CD4-positive, alpha-beta T cell treated with Interleukin-15 for 4 hours (primary cell): ENCODE data around the gene ESR1.
"Not testable (repeated sequence)": the region's sequence is repeated elsewhere in the genome, so short reads cannot be mapped to it uniquely, and the experiment has no call there.

Experiments used
- DNase-seq: peaks from one replicate; pipeline ENCODE4 v3.0.0-alpha.2; 2020; ENCODE audit warnings: low spot score

The ESR1 gene

DNA sequence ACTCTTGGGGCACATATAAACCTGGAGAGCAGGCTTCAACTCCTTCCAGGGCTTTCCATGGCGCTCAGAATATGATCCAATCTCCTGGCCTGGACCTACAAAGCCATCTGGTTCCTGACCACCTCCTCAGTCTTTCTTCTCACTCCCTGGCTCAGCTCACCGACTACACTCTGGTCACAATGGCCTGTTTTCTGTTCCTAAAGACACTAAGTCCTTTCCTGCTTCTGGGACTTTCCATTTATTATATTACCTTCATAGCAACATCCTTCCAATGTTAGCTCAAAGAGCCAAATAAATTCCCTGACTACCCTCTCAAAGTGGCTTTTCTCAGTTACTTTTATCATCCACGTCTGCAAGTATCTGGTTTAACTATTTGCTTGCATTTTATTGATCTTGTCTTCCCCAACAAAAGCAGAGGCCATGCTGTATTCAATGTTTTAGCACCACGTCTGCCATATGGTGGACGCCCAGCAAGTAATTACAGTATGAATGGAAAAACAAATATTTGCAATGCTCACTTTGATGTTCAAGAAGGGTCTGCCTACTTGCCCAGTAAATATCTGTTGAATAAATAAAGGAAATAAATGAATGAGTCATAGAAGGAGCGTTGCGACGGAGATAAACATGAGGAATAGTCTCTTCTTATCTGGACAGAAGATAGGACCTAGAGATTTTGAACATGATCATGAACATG lies 328.4 kb downstream of the ESR1 start:
- DNase-seq = no peak

DNA sequence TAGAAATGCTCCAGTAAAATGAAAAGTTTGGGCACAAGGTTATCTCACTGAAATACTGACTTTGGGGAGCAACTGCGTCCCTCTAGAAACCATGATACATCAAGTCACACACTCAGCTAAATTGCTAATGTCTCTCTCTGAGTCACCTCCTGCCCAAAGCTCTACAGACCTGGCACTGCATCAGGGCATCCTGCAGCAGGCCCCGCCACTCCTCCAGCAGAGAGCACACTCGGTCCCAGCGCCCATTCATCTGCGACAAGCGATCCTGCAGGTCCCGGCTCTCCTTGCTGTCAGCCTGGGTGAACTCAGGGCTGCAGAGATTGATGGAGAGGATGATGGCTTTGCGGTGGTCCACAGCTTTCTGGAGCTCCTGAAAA lies 329.0 kb downstream of the ESR1 start:
- no peak for DNase-seq

DNA sequence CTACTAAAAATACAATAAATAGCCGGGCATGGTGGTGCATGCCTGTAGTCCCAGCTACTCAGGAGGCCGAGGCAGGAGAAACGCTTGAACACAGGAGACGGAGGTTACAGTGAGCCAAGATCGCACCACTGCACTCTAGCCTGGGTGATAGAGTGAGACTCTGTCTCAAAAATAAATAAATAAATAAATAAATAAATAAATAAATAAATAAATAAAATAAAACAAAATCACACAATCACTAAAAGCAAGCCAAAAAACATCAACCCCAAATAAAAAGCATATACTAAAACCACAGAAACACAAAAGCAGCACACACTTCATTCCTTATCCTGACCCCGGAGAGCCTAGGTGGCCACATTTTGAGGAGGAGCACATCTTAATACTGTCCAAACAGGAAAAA lies 330.9 kb downstream of the ESR1 start:
- not testable (repeated sequence) for DNase-seq

DNA sequence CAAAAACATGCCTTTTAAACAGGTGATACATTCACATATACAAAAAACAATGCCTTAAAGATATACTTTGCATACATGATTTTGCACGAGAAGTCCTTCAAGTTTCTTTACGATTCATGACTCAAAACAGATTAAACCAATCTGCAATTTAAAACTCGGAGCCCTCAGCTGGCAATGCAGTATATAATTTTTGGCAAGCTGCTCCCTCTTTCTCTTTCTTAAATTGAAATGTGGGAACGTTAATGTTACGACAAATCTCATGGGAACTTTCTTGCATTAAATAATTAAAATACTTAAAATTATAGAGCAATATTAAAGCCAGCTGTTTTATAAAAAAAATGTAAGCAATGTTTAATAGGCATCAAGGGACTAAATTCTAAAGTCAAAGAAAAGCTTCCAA lies 334.6 kb downstream of the ESR1 start:
- no peak for DNase-seq

DNA sequence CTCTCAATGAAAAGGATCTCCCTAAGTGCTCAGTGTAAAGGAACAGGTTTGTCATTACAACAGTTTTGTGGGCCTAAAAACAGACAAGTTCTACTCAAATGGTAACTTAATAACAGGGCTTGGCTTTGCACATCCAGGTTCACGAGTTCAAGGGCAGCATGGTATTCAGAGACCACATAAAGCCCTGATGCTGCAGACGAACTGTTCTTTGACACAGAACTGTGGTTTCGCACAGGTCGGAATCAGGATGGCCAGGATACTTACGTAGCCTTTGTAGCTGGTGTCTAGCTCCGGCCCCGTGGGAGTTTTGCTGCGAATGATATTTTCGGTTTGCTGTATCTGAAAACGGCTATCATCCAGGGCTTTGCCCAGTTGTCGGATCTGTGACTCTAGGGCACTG lies 335.9 kb downstream of the ESR1 start:
- no peak for DNase-seq

DNA sequence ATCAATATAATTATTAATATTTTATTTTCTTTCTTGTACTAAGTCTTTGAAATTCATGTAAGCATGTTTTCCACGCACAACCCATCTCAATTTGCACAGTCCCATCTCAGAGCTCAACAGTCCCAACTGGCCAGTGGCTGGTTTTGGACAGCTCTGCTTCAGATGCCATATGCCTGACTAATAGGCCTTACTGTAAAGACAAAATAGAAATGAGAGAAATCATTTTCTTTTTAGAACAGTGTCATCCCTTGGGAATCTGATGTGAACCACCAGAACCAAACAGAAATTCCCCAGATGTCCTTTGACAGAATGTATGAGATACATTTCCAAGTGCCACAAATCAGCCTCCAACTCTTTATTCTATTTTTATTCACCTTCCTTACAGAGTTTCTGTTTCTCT lies 338.9 kb downstream of the ESR1 start:
- no peak for DNase-seq

DNA sequence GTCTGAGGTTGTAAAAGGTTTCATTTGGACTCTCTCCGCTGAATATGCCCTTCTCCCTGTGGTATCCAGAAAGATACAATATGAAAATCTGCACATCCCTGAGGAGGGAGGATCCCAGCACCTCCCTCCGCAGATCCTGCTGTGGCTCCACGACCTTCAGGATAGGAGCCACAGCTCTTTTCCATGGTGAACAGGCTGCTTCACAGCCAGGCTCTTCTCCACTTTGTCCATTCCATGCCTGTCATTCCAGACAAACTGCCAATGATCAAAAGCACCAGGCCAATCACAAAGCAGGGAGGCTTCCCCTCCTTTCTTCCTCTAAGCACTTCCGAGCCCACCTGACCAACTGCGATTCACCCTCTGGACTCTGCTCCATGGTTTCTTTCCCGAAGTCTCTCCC lies 339.8 kb downstream of the ESR1 start:
- no peak for DNase-seq

DNA sequence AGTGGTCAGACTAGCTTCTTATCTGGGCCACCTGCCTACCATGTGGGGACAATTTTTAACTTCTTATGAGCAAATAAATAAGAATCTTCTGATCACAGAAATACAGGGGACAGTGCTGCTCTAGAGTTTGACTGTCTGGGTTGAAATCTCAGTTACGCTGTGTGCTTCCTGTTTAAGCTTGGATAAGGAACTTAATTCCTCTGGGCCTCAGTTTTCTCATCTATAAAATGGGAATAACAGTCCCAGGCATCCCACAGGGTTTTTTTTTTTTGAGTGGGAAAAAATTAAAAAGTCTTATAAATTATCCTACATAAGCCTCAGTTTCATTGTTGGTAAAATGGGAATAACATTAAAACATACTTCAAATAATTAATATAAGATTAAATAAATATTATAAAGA lies 340.9 kb downstream of the ESR1 start:
- DNase-seq = no peak

DNA sequence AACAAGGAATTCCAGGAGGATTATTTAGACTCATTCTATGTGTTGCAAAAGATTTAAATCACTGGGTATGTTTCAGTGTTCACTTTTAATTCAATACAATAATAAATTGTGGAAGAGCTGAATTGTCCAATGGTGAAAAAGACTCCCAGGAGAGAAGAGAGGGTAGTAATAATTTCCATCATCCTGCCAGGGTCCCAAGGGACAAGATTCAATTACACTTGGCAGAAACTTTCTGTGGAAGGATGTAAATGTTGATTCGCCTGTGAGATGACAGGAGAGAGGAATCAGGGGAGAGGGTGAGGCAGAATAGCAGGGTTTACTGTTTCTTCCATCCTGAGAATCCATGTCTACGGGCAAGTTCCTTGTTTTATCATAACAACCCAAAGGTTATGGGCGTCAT lies 342.7 kb downstream of the ESR1 start:
- no peak for DNase-seq

DNA sequence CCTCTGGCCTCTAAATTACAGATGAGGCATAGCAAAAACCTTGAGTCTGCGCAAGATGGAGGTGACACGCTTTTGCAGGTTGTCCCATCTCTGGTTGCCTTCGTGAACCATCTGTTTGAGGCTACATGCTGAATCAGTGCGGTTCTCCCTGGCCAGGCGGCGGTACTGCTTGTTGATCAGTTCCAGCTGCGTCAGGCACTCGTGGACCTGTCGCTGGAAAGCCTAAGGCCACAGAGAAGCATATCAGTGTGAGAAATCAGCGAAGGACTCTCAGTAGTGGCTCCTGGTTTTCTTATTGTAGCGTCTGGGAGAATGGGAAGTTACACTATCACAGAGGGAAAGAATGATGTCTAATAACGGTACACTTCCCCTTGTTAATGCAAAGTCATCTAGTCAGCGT lies 344.4 kb downstream of the ESR1 start:
- no peak for DNase-seq

DNA sequence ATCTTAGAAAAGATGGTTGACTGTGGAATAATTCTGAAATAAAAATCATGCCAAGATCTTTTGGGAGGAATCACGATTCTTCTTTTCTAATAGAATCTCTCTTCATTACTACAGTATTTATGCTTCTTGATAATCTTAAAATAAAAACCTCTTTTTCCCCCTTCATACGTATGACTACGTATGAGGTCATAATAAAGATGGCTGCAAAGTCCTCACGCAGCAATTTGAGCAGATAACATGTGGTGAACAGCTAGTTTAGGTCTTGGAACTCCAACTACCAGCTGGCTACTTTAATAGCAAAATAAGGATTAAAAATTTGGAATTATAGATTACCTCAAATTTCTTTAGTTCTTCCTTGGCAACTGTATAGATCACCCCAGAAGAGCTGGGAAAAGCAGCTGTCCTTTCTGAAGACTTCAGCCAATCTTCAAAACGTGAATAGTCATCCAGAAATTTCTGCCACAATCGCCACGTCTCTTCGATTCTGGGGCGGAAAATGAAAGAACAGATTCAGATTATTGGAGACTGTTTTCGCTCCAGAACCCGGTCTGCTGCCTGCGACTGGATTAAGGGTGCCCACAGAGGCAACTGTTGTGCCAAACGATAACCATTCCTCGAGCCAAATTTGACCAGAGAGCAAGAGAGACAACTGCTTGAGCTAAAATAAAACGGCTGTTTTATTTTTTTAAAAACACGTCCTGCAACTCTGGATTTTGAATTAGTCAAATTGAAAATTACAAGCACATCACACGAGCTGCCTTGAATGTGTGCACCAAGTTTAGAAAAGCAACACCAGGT lies 347.3 kb downstream of the ESR1 start:
- DNase-seq = no peak

DNA sequence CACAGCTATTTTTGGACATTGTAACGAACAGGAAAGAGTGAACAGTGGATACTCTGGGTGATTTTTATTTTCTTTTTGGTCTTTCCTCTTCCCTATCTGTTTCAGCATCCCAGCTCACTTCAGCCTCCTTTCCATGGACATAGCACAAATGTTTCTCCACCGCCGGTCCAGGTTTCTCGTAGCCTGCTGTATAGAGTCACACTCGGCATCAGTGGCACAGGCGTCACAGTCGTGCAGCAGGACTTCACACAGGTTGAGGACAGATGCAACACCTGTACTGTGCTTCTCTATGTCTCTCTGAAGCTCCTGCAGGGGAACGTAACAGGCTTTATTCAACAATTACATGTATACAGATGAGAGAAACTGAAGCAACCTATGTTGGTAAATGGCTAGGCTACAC lies 348.3 kb downstream of the ESR1 start:
- no peak for DNase-seq

DNA sequence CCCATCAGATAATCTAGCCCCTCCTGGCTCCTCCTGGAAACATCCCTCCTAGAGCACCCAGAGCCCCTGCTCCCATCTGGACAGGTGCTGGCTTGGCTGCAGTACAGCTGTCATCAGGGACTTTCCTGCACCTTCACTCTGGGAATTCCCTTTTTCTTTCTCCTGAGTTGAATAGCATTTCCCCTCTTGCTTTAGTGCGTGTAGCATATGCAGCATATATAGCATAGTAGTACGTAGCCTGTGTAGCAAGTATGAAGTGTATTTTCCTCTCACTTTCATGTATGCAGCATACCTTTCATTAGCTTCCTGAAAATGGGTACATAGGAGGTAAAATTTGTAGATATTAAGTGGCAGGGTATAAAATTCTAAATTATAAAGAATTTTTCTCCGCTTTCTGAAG lies 352.9 kb downstream of the ESR1 start:
- no peak for DNase-seq

DNA sequence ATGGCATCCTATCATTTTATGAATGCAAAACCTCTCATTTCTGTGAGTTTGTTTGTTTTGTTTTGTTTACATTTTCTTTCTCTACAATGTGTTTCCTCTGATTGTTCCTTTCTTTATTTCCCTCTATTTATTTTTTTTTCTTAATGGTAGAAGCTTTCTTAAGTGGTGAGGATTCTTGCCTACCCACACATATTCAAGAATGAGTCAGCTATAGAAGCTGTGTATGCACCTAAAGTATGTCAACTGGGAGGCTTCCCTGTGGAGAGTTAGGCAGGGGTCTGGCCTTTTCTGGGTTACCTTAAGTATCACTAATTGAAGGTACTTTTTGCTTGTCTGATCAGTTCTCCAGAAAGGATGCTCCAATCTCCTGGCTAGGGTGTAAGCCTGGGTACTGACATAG lies 354.0 kb downstream of the ESR1 start:
- no peak for DNase-seq

DNA sequence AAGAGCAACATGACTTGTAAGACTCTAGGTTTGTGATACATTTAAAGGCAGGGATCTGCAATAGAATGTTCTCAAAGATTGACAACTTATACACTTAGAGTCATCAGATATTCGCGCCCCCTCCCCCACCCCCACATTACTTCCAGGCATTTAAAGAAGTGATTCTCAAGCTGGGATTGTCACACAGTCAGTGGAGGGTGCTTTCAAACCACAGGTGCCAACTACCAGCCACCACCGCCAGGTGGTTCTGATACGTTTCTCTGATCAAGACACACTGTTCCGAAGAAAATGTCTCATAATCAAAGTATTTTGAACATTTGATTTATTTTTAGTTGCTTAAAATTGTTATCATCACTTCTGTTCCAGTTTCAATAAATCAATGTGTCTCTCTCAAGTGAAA lies 357.5 kb downstream of the ESR1 start:
- no peak for DNase-seq

DNA sequence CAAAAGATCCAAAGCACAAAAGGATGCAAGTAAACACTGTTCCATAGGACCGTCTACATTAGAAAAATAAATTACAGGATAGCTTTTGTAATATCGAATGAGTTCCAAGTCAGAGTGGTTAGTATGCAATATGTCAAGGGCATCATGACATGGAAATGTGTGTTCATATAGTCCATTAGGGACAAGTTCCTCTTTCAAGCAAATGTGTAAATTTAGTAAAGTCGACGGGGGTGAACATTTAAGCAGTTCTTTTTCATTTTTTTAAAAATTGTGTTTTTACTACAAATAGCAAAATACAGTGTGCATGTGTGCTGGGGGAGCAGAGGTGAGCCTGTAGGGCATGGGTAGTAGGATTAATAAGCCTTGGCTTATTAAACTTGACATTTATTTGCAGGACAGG lies 359.0 kb downstream of the ESR1 start:
- no peak for DNase-seq

DNA sequence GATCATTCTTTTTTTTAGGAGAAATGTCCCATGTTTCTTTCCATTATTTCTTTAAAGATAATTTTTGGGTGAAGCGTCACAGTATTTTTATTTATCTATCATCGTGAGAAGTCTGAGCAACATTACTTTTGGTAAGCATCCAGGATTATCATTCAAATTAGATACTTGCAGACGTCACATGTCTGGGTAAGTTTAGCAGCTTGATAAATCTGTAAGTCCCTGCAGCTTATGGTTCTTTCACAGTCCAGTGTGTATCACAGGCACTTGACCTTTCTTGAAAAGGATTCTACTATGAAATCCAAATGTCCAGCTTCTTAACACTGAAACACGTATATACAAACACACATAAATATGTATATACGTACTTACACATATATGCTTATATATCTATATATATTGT lies 359.4 kb downstream of the ESR1 start:
- no peak for DNase-seq

DNA sequence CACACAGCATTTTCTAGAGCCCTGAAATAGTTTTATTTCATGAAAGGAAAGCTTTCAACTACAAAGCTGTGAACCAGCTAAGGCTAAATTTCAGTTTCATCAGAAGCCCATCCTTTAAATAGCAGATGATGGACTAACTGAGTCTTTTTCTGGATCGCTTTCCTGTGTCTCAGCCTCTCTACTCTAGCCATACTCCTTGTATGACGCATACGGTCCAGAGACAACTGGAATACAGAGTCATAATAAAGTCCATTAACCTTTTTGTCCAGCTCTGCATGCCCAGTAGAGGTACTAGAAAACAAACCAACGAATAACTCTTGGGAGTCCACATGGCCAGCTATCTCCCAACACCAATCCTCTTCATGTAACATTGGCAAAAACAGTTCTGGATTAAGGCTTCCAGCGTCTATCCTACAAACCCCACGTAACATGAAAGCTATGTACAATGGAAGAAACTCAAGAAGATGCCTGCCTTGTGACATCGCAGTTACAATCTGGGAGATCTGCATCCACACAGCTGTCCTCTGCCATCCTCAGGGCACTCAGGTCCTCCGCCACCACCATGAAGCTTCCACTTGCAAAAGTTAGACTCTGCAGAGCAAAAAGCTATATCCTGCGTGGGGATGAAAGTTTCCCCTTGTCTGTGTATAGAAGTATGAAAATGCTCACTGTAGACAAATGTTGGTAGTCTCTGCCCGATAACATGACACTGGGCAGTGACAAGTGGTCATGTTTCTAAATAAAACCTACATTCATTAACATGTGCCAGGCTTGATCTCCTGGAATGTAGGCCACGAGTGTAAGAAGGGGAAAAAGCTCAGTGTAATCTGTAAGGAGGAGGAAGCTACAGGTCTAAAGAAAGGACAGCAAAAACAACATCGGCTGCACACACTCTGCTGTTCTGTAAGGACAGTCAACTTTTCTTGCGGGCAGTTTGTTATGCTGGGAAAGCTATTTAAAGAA lies 360.4 kb downstream of the ESR1 start:
- DNase-seq = no peak

DNA sequence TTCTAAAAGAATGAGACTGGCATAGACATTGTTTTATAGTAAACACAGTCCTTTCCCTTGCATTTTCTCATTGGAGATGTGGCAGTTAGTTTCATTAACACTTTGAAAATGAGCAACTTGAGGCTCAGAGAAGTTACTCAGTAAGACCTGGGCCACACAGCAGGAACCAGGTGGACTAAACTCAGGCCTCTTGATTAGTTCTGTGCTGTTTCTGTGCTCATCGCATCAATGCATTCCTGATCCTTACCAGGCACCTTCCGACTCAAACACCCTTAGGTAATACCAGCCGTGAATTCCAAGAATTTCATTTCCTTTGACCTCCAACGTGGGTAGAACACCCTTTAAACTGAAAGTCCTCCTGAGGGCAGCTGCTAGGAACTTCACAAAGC lies 362.8 kb downstream of the ESR1 start:
- DNase-seq = no peak

DNA sequence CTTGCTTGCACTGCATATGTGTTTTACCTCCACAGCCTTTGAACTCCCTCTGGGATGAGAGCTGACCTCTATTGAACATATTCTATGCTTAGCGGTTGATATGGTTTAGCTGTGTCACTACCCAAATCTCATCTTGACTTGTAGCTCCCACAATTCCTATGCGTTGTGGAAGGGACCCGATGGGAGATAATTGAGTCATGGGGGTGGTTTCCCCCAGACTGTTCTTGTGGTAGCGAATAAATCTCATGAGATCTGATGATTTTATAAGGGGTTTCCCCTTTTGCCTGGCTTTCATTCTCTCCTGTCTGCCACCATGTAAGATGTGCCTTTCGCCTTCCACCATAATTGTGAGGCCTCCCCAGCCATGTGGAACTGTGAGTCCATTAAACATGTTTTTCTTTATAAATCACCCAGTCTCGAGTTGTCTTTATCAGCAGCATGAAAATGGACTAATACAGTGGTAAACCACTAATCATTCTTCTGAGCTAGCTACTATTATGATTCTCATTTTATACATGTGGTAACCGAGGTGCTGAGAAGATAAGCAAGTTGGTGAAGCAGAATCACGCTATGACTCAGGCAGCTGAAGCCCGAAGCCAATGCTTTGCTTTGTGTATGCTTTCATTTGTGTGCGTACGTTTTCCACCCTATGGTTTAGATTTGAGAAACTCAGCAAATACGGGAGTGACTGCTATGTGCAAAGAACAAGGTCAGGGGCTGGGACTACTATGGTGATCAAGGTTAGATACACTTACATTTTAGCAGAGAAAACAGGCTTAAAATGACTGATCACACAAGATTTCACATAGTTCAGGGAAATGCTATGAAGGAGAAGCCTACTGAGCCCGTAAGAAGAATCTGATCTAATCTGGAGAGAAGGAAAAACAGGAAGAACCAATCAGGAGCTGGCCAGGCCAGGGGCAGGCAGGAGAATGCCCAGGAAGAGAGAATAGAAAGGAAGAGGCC lies 363.5 kb downstream of the ESR1 start:
- DNase-seq = peak; percentile 79

DNA sequence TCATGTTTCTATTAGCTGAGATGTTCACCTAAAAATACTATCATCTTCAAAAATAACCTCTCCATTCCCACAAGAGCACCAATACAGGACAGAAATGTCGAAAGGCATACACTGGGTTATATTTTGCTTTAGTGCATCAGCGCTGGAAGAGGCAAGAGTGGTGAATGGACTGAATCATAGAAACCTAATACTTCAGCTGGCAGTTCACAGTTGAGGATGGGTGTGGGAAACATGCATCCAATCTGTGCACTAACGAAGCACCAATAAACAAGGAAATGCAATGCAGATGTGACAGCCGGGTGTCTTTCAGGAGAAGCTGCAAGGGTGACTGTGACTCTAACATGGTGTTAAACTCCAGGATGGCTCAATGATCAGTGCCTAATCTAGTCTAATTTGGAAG lies 365.8 kb downstream of the ESR1 start:
- no peak for DNase-seq

DNA sequence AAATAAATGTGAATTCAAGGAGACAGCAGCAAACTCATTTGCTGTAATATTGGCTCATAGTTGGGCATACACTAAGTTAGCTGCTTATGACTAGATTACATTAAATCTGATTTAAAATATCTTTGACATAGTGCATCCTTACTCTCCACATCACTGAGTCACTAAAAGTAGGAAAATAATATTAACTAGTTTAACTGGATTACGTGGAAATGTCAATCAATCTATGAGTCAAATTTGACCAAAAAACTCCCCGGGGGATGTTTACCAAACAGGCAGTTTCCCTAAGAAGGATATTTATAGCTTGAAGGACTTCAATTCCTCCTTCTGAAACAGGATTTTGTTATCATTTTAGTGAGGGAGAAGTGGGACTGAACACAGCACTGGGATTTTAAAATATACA lies 366.5 kb downstream of the ESR1 start:
- DNase-seq = no peak
